Frontal cortex (tissue), 4 donors: ENCODE data around the gene INO80D. TPM values are rescaled to one million over a fixed set of nuclear protein-coding genes. Genes with fewer than 3 reads are reported as not detected.
A peak's percentile ranks its signal among the peaks of the same experiment; 100 is the strongest.

Experiments used
- DNase-seq, 2 donors: peaks; one replicate each; pipeline ENCODE4 v3.0.0; 2012; ENCODE audit warnings: low spot score in 2 of 2
- FAIRE-seq: peaks from 2 replicates; lab custom pipeline; 2012; peaks lifted over from hg19 to GRCh38; lab: Jason Lieb, UNC
- small RNA-seq: library from RNA; depleted of rRNA; stranded (forward); fragments of <200 nt; gene quantifications from one replicate; pipeline ENCODE3, GENCODE V24; 2014
- total RNA-seq: library from RNA; depleted of rRNA; stranded (reverse); fragments of >200 nt; gene quantifications from one replicate; pipeline ENCODE4 v1.2.3, GENCODE V29; 2014
- donor health status: control.
- donor health status: control.
- donor health status: control.

INO80D gene
- total RNA-seq, 1 donor from 2014 or later: 16.3 TPM

DNA sequence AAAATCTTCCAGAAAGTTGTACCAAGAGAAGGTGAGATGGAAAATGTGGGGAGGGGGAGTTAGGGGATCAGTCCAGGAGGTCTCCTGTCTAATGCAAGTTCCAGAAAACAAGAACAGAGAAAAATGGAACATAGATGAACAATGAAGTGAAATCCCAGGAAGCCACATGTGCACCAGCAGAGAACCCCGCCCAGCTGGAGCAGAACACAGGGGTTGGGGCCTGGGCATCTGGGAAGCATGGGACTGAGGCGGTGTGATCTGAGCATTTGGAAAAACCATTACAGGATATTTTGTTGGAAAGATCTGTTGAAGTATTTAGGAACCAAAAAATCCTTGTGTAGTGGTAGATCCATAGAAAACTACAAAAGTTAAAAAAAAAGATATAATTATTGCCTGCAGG is 133.7 kb downstream of the INO80D start:
- DNase-seq (no peak), FAIRE-seq (no peak)

DNA sequence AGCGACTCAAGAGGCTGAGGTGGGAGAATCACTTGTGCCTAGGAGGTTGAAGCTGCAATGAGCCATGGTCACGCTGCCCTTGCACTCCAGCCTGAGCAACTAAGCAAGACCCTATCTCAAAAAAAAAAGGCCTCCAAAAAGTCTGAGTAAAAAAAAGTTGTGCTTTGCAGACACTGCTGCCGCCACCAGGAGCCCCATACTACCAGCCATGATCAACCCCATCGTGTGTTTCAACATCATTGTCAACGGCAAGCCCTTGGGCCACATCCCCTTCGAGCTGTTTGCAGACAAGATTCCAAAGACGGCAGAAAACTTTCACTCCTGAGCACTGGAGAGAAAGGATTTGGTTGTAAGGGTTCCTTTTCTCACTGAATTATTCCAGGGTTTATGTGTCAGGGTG is 137.1 kb downstream of the INO80D start:
- no peak for FAIRE-seq
- DNase-seq: no peak

DNA sequence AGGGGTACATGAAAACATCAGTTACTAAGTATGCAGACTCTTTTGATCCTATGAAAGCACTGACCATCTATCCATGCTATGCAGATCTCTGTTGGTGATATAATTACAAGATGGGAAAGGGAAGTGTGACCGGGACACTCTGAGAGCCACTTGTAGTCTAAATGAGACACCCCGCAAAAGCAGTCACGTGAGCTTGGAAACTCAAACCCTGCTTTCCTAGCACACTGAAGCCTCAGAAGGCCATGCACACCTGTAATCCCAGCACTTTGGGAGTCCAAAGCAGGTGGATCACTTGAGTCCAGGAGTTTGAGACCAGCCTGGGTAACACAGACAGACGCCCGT is 137.5 kb downstream of the INO80D start:
- DNase-seq (no peak), FAIRE-seq (no peak)

DNA sequence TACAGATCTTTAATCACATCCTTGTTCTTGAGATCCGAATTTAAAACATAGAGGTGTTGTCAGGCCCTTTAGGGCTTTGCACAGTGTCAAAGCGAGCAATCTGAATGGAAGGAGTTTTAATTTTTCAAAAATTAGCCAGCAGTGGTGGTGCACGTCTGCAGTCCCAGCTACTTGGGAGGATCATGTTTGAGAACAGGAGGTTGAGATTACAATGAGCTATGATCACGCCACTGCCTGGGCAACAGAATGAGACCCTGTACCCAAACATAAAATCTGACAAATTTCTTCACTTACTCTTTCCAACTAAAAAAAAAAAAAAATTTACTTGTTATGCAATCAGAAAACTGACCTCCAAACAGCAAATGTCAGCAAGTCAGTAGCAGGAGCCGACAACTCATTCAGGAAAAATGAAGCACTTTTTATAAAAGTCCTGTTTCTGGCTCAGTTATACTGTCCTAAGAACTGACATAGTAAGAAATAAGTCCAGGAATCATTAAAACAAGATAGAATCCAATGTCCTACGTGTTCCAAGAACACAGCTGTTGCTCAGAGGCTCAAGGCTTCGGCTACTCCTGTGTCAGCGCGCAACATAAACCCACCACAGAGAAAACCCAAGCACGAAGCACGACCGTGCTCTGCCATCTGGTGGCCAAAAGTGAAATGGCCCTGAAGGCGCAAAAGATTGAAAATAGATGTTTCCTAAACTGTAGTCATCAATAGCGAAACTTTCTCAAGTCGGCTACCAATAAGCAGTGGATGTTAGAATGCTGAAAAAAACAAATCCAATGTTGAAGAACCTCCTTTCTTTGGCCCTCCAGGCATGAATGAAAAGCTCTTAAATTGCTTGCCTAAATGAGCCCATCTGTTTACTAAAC is 138.1 kb downstream of the INO80D start:
- DNase-seq (peak; percentile 50 to 68), FAIRE-seq (no peak)

DNA sequence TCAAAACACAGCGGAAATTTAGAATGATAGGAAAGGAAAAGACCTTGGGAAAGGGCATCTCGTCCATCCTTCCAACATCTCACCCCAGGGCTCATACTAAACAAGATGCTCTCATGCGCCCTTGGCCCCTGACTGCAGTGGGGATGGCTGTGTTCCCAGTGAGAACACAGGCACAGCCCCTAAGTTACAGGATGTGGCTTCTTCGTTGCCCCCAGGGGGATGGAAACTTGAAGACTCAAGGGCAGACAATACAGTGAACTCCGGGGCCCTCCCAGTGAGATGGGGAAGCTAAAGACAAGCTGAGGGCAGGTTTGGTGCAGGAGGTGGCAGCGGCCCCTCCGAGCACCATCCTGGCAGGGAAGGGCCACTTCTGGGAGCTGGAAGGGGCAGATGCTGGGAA is 139.7 kb downstream of the INO80D start:
- DNase-seq (no peak), FAIRE-seq (no peak)

Small RNAs within 50 kb of the gene (small RNA-seq; reads per million reads assigned to genes)
- not detected for gene RF00006
- gene RF00019: not detected

Other genes starting within 250 kb of the INO80D start
- 86.8 TPM for gene NDUFS1, start 73.3 kb upstream of the INO80D start, total RNA-seq
- gene EEF1B2, start 73.7 kb upstream of the INO80D start, total RNA-seq: 669 TPM
- 31.4 TPM for gene ZDBF2, start 188.5 kb upstream of the INO80D start, total RNA-seq